ENCODE results near the gene AMOTL2.

The AMOTL2 gene

GRCh38 chr3:134350861-134351311 lies 23.4 kb downstream of the AMOTL2 start:
- DNase-seq, result no peak

- no peak for DNase-seq
These were observed 24.0 kb downstream of the AMOTL2 start for GRCh38 chr3:134350266-134350665.

- no peak for DNase-seq
These were observed 25.7 kb downstream of the AMOTL2 start for GRCh38 chr3:134348524-134348923.

- DNase-seq, result no peak
These were observed 26.7 kb downstream of the AMOTL2 start for GRCh38 chr3:134347551-134347950.

GRCh38 chr3:134346744-134347143 lies 27.5 kb downstream of the AMOTL2 start:
- no peak for DNase-seq

- no peak for DNase-seq
These were observed 29.0 kb downstream of the AMOTL2 start for GRCh38 chr3:134345202-134345601.

- no peak for DNase-seq
These were observed 29.7 kb downstream of the AMOTL2 start for GRCh38 chr3:134344560-134344959.

GRCh38 chr3:134342259-134342658 lies 32.0 kb downstream of the AMOTL2 start:
- no peak for DNase-seq

GRCh38 chr3:134341389-134341788 lies 32.9 kb downstream of the AMOTL2 start:
- DNase-seq, result no peak

- no peak for DNase-seq
These were observed 33.3 kb downstream of the AMOTL2 start for GRCh38 chr3:134340982-134341365.

GRCh38 chr3:134340362-134340981 lies 33.8 kb downstream of the AMOTL2 start:
- DNase-seq, result no peak

- no peak for DNase-seq
These were observed 34.3 kb downstream of the AMOTL2 start for GRCh38 chr3:134339913-134340312.

- no peak for DNase-seq
These were observed 34.9 kb downstream of the AMOTL2 start for GRCh38 chr3:134339331-134339730.

- no peak for DNase-seq
These were observed 35.6 kb downstream of the AMOTL2 start for GRCh38 chr3:134338516-134339261.

- DNase-seq, result no peak
These were observed 36.1 kb downstream of the AMOTL2 start for GRCh38 chr3:134338201-134338512.

GRCh38 chr3:134337511-134338200 lies 36.6 kb downstream of the AMOTL2 start:
- DNase-seq, result no peak

- no peak for DNase-seq
These were observed 37.2 kb downstream of the AMOTL2 start for GRCh38 chr3:134337071-134337482.

- DNase-seq, result no peak
These were observed 37.7 kb downstream of the AMOTL2 start for GRCh38 chr3:134336587-134336986.

GRCh38 chr3:134334901-134335280 lies 39.4 kb downstream of the AMOTL2 start:
- DNase-seq, result no peak

GRCh38 chr3:134334231-134334900 lies 39.9 kb downstream of the AMOTL2 start:
- no peak for DNase-seq

- no peak for DNase-seq
These were observed 40.6 kb downstream of the AMOTL2 start for GRCh38 chr3:134333522-134334181.

GRCh38 chr3:134332344-134332743 lies 41.9 kb downstream of the AMOTL2 start:
- no peak for DNase-seq

GRCh38 chr3:134331811-134332199 lies 42.4 kb downstream of the AMOTL2 start:
- DNase-seq, result no peak

Data from CD4-positive, alpha-beta T cell treated with Interleukin-4 for 1 hour (primary cell).